ENCODE data around the gene GPSM3. TPM values are rescaled to one million over a fixed set of nuclear protein-coding genes. Genes with fewer than 3 reads are reported as not detected.

GPSM3 gene
- total and polyA plus RNA-seq, 2 of the 13 experiments (the other 11 are each of a cell fraction or from before 2014, with no cell fraction given), result 0.18 to 6.2 TPM

GRCh38 chr6:32177788-32178546 lies 14.5 kb downstream of the GPSM3 start, which contains the start of gene RNF5 (continued):
- TF ChIP-seq ZNF275 (CRISPR knock-in tag; IDR thresholded peaks at IDR 0.05; ENCODE audit: borderline replicate concordance) (0 out of 2 replicates have a peak, but pooled peaks have one; percentile 5), SP1 (IDR thresholded peaks at IDR 0.05) (no peak), SP1 (CRISPR knock-in tag; IDR thresholded peaks at IDR 0.05) (peak; percentile 84), SMAD9 (CRISPR knock-in tag; IDR thresholded peaks at IDR 0.05) (no peak), AKNA (CRISPR knock-in tag; IDR thresholded peaks at IDR 0.05; ENCODE audit: borderline replicate concordance) (no peak), ZNF790 (CRISPR knock-in tag; IDR thresholded peaks at IDR 0.05; ENCODE audit: borderline replicate concordance) (no peak), ZBTB39 (CRISPR knock-in tag; IDR thresholded peaks at IDR 0.05) (no peak), ZMYM3 (CRISPR knock-in tag; IDR thresholded peaks at IDR 0.05) (no peak), NCOA2 (CRISPR knock-in tag; IDR thresholded peaks at IDR 0.05) (no peak; the same call in 1 of the 2 replicates), ZNF180 (CRISPR knock-in tag; IDR thresholded peaks at IDR 0.05; ENCODE audit: borderline replicate concordance, low read depth) (no peak), MYNN (CRISPR knock-in tag; IDR thresholded peaks at IDR 0.05; ENCODE audit: low read depth) (no peak; the same call in 1 of the 2 replicates), ZFP37 (CRISPR knock-in tag; IDR thresholded peaks at IDR 0.05; ENCODE audit: borderline replicate concordance) (0 out of 2 replicates have a peak, but pooled peaks have one; percentile 63), ZBTB26 (CRISPR knock-in tag; IDR thresholded peaks at IDR 0.05; ENCODE audit: borderline replicate concordance) (no peak), ZNF331 (CRISPR knock-in tag; IDR thresholded peaks at IDR 0.05) (no peak), FOSL1 (CRISPR knock-in tag; IDR thresholded peaks at IDR 0.05; ENCODE audit: borderline replicate concordance) (no peak), ZNF589 (CRISPR knock-in tag; conservative IDR thresholded peaks at IDR 0.05) (no peak), ZNF75D (CRISPR knock-in tag; IDR thresholded peaks at IDR 0.05; ENCODE audit: borderline replicate concordance) (no peak)
